Lung (tissue), 12 donors: Measurements from ENCODE around the gene PON1. TPM values are rescaled to one million over a fixed set of nuclear protein-coding genes. Genes with fewer than 3 reads are reported as not detected.

Source experiments
- ATAC-seq: fragments of 200-7000 bp; cut with Tn5 transposase; one replicate; pipeline ENCODE4 v1.9.1; 2020; ENCODE audit warnings: moderate number of reproducible peaks; ENCODE audit not compliant: insufficient read depth, low FRiP score
- DNase-seq, 3 donors: peaks; one replicate each; pipeline ENCODE4 v3.0.0-alpha.2; 2013 to 2017
- H3K27ac ChIP-seq, 2 donors: one replicate each; pipeline ENCODE4 v1.5.1; 2013; ENCODE audit warnings: mild to moderate bottlenecking in 2 of 2, moderate library complexity in 2 of 2, control low read depth in 1 of 2, inconsistent platforms in 1 of 2, low read depth in 1 of 2, low read length in 1 of 2
- H3K27me3 ChIP-seq, 3 donors: one replicate each; pipeline ENCODE4 v1.5.1; 2013; ENCODE audit warnings: low read length in 2 of 3; ENCODE audit not compliant: control insufficient read depth in 3 of 3, insufficient read depth in 3 of 3
- H3K36me3 ChIP-seq, 4 donors: one replicate each; pipeline ENCODE4 v1.5.1; 2013; ENCODE audit warnings: low read length in 4 of 4, mild to moderate bottlenecking in 1 of 4, moderate library complexity in 1 of 4; ENCODE audit not compliant: control insufficient read depth in 4 of 4, insufficient read depth in 4 of 4
- H3K4me1 ChIP-seq, 5 donors: one replicate each; pipeline ENCODE4 v1.5.1; 2013; ENCODE audit warnings: low read length in 5 of 5, mild to moderate bottlenecking in 2 of 5, moderate library complexity in 1 of 5; ENCODE audit not compliant: control insufficient read depth in 5 of 5, insufficient read depth in 5 of 5
- H3K4me3 ChIP-seq: one replicate; pipeline ENCODE4 v1.5.1; 2013; ENCODE audit warnings: mild to moderate bottlenecking, control low read depth, moderate library complexity
- H3K9ac ChIP-seq, 2 donors: one replicate each; pipeline ENCODE4 v1.5.1; 2013; ENCODE audit warnings: low read length in 2 of 2, control low read depth in 1 of 2; ENCODE audit not compliant: insufficient read depth in 1 of 2
- H3K9me3 ChIP-seq, 4 donors: one replicate each; pipeline ENCODE4 v1.5.1; 2013; ENCODE audit warnings: low read length in 3 of 4, mild to moderate bottlenecking in 1 of 4, moderate library complexity in 1 of 4; ENCODE audit not compliant: control insufficient read depth in 4 of 4, insufficient read depth in 3 of 4
- CTCF ChIP-seq: IDR thresholded peaks from 2 replicates; pipeline ENCODE4 v1.5.1; 2012; ENCODE audit warnings: mild to moderate bottlenecking; ENCODE audit errors: control extremely low read depth, extremely low read depth
- WGBS, 2 donors: extraction: QIAGEN DNeasy Blood & Tissue Kit; methylation state at CpG; one replicate each; pipeline ENCODE4 v1.1.7; 2013; 5-methylcytosine and 5-hydroxymethylcytosine counted together
- polyA plus RNA-seq, 2 donors: library from polyadenylated mRNA; stranded (reverse); fragments of 200-250 nt; gene quantifications; one replicate each; pipeline ENCODE4 v1.2.1, GENCODE V29; 2013
- total RNA-seq, 2 donors: library from RNA; depleted of rRNA in 1 of 2; stranded (reverse); fragments of >200 nt in 1 of 2; gene quantifications; one replicate each; pipeline ENCODE4 v1.2.1, GENCODE V29; 2014 to 2021
- donor health status: control.
- donor health status: control.
- donor health status: Bipolar disorder and iron deficiency.
- donor health status: healthy.
- donor health status: DM: yes; HTN: yes; CAD: no.

Gene PON1
- total and polyA plus RNA-seq, 4 donors, result 0.15 to 2.3 (median 0.59) TPM

DNA sequence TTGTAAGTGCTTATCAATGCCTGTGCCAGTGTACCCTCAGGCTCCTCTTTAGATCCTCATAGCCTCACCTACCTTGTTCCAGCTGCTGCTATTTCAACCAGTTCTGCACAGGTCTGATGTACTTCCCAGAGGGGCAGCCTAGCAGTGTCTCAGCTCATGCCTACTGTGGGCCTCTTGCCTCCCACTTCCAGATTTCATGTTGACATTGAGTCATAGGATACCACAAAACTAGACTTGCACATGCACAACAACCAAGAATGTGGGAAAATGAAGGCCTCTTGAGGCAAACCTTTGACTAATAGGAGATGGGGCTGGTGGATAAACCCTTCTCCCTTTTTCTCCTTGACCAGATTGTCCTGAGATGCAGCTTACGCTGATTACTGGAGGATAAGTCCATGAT is 40.8 kb upstream of the PON1 start:
- H3K27me3 ChIP-seq, result no peaks in the 10 kb centered on the region
- H3K4me3 ChIP-seq, result no peak overlapping the region
- ATAC-seq (no peak), DNase-seq (no peak)
- H3K4me1 ChIP-seq, result no peaks in the 10 kb centered on the region
- H3K36me3 ChIP-seq, result no peaks in the 10 kb centered on the region
- no peak overlapping the region for H3K27ac ChIP-seq
- H3K9ac ChIP-seq, result no peak overlapping the region
- WGBS, 2 donors, result 100% methylated on average over 1 of the region's 1 CpG
- no peaks in the 10 kb centered on the region for H3K9me3 ChIP-seq
- no peak for TF ChIP-seq CTCF

- Histone ChIP-seq H3K4me1 (no peaks in the 10 kb centered on the region), H3K36me3 (no peaks in the 10 kb centered on the region), H3K9ac (no peak overlapping the region), H3K9me3 (peaks cover 0 to 4% (median 0%) of the 10 kb centered on the region in 4 donors), H3K27ac (no peak overlapping the region), H3K4me3 (no peak overlapping the region), H3K27me3 (no peaks in the 10 kb centered on the region)
- DNase-seq (peak in 2 of 3 donors; percentile 6 to 17), ATAC-seq (no peak)
- no peak for TF ChIP-seq CTCF
- 60 to 65% methylated on average over 3 of the region's 3 CpGs for WGBS, 2 donors
Measured at GRCh38 chr7:95357623-95358022, 33.3 kb upstream of the PON1 start.

DNA sequence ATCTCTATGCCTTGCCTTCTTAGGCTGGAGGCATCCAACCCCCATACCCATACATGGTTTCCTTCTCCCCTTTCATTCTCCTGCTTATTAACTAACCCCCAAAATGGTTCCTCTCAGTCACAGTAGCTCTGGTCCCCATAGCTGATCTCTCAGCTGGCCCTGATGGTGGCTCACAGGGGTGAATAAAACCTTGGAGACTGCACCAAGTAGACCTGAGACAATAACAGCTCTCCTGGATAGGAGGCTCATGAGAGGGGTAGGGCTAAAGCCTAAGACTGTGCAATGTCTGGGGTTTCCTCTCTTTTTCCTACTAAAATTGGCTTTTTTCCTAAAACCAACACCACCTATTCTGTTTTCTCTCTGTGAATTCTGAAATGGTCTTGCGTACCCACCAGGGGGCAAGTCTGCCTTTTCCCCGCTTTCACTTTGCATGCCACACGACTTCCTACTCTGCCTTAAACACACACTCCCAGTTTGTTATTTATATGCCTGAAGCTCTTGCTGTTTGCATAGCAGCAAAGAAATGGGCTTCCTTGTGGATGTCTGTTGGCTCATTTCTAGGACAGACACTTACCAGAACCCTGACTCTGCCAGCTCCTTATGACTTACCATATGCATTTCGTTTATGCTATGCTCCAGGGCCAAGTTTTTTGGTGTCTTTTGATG is 18.4 kb upstream of the PON1 start:
- WGBS, 2 donors, result 61 to 76% methylated on average over 4 of the region's 4 CpGs
- ATAC-seq (no peak), DNase-seq (peak in 2 of 3 donors; percentile 20 to 29)
- H3K4me3 ChIP-seq, result no peak overlapping the region
- no peaks in the 10 kb centered on the region for H3K27me3 ChIP-seq
- no peak overlapping the region for H3K9ac ChIP-seq
- TF ChIP-seq CTCF, result no peak
- no peaks in the 10 kb centered on the region for H3K36me3 ChIP-seq
- H3K4me1 ChIP-seq, result peaks cover 0 to 4% (median 0%) of the 10 kb centered on the region in 5 donors
- H3K27ac ChIP-seq, result no peak overlapping the region
- H3K9me3 ChIP-seq, result no peaks in the 10 kb centered on the region

DNA sequence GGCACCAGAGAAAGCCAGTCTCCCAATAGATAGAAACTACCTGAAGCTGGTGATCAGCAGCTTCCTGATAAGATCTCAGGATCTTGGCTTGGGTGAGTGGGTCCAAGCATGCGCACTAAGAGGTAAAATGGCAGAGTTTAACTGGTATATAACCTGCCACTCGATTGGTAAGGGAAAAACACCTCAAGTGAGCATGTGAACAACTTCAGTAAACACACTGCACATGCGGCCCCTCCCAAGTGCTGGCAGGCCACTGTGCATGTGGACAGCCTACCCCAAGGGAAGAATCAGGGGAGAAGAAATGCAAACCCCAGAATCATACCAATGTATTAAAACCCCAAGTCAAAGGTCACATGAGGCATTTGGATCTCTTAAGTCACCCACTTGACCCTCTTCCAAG is 17.7 kb upstream of the PON1 start:
- Histone ChIP-seq H3K27ac (no peak overlapping the region), H3K9ac (no peak overlapping the region), H3K27me3 (no peaks in the 10 kb centered on the region), H3K4me1 (peaks cover 0 to 4% (median 0%) of the 10 kb centered on the region in 5 donors), H3K9me3 (no peaks in the 10 kb centered on the region), H3K4me3 (no peak overlapping the region), H3K36me3 (no peaks in the 10 kb centered on the region)
- DNase-seq (peak in 1 of 3 donors; percentile 7), ATAC-seq (no peak)
- TF ChIP-seq CTCF, result no peak
- WGBS, 2 donors, result 72 to 84% methylated on average over 3 of the region's 3 CpGs
